ENCODE measurements around the gene DNAH9.

GRCh38 chr17:11950771-11951519 lies 352.7 kb downstream of the DNAH9 start:
- TF ChIP-seq CTCF (IDR thresholded peaks at IDR 0.05) (no peak), POLR2A (IDR thresholded peaks at IDR 0.05) (no peak)

Data from Peyer's patch (tissue), 4 donors.